ENCODE results near the gene TOR4A.

DNA sequence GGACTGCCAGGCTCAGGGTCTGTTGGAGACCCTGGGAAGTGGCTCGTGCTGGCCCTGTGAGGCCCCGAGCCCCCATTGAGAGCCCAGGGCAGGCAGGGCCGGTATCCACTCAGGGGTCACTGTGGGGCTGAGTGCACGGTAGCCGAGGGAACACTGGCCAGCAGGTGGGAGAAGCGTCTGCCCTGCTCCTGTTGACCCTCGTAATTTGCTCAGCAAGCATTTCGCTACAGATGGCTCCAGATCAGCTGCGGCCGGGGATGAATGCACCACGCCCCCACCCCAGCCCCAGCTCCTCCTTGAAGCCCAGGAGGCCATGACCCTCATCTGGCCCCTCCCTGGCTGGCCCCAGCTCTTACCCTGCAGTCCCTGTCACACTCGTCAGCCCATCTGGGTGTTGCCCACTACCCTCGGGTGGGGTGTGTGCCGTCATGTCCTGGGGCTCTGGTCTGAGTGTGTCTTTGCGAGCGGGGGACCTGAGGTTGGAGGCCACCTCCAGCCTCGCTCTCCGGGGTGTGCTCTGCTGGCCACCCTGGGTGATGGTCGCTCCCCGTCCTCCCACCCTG is 30.6 kb downstream of the TOR4A start:
- no peak for TF ChIP-seq CTCF (IDR thresholded peaks at IDR 0.05)
- no peak for TF ChIP-seq TCF7L2 (IDR thresholded peaks at IDR 0.05; ENCODE audit: low read depth, low read length)
